Fibroblast of lung (primary cell): Measurements from ENCODE around the gene EIF3J.

ENCODE experiments used
- CTCF ChIP-seq, 2 donors: IDR thresholded peaks in 1 of 2; conservative IDR thresholded peaks in 1 of 2; 1 replicate in 1 of 2; 2 replicates in 1 of 2; pipeline ENCODE4 v1.5.1; 2011 to 2012; ENCODE audit warnings: low read length in 2 of 2, control low read depth in 1 of 2, inconsistent platforms in 1 of 2, low read depth in 1 of 2, mild to moderate bottlenecking in 1 of 2
- EZH2 ChIP-seq: IDR thresholded peaks from 2 replicates; pipeline ENCODE4 v1.5.1; 2012; ENCODE audit warnings: low read length, control low read depth, mild to moderate bottlenecking; ENCODE audit errors: missing control alignments

- TF ChIP-seq CTCF (conservative IDR thresholded peaks at IDR 0.05 in 1 of 2, IDR thresholded peaks at IDR 0.05 in 1 of 2; ENCODE audit: low read depth in 1 of 2, low read length in 2 of 2) (no peak), EZH2 (no peak)
Observed at GRCh38 chr15:44596511-44597010, 59.6 kb downstream of the EIF3J start.
